IPS-18a (cell line): ENCODE data around the gene SREK1IP1.

Experiments
- H3K27ac ChIP-seq: one replicate; pipeline ENCODE4 v1.5.1; 2013; ENCODE audit warnings: low read length
- H3K27me3 ChIP-seq: one replicate; pipeline ENCODE4 v1.6.1; 2013; ENCODE audit warnings: mild to moderate bottlenecking, low read length; ENCODE audit not compliant: control insufficient read depth, insufficient read depth
- H3K36me3 ChIP-seq: one replicate; pipeline ENCODE4 v1.6.1; 2013; ENCODE audit warnings: low read depth, low read length; ENCODE audit not compliant: control insufficient read depth
- H3K4me1 ChIP-seq: one replicate; pipeline ENCODE4 v1.6.1; 2013; ENCODE audit warnings: low read depth, low read length; ENCODE audit not compliant: control insufficient read depth
- H3K4me3 ChIP-seq: one replicate; pipeline ENCODE4 v1.5.1; 2013; ENCODE audit warnings: low read length
- H3K9ac ChIP-seq: one replicate; pipeline ENCODE4 v1.6.1; 2013; ENCODE audit warnings: mild to moderate bottlenecking, low read length, moderate library complexity
- H3K9me3 ChIP-seq: one replicate; pipeline ENCODE4 v1.6.1; 2013; ENCODE audit warnings: low read depth, low read length; ENCODE audit not compliant: control insufficient read depth

Gene SREK1IP1

GRCh38 chr5:64678374-64678773 is 90.1 kb downstream of the SREK1IP1 start:
- no peak overlapping the region for H3K4me3 ChIP-seq
- H3K27me3 ChIP-seq = no peaks in the 10 kb centered on the region
- no peak overlapping the region for H3K9ac ChIP-seq
- H3K27ac ChIP-seq = no peak overlapping the region
- H3K9me3 ChIP-seq = no peaks in the 10 kb centered on the region
- H3K36me3 ChIP-seq = no peaks in the 10 kb centered on the region
- H3K4me1 ChIP-seq = no peaks in the 10 kb centered on the region

- no peak overlapping the region for H3K9ac ChIP-seq
- H3K27me3 ChIP-seq = no peaks in the 10 kb centered on the region
- H3K4me1 ChIP-seq = no peaks in the 10 kb centered on the region
- no peak overlapping the region for H3K4me3 ChIP-seq
- H3K36me3 ChIP-seq = no peaks in the 10 kb centered on the region
- H3K9me3 ChIP-seq = no peaks in the 10 kb centered on the region
- no peak overlapping the region for H3K27ac ChIP-seq
These were observed 96.8 kb downstream of the SREK1IP1 start for GRCh38 chr5:64671678-64672077.

- H3K4me3 ChIP-seq = no peak overlapping the region
- H3K9ac ChIP-seq = no peak overlapping the region
- no peaks in the 10 kb centered on the region for H3K4me1 ChIP-seq
- H3K9me3 ChIP-seq = no peaks in the 10 kb centered on the region
- no peaks in the 10 kb centered on the region for H3K27me3 ChIP-seq
- no peaks in the 10 kb centered on the region for H3K36me3 ChIP-seq
- no peak overlapping the region for H3K27ac ChIP-seq
These were observed 98.2 kb downstream of the SREK1IP1 start for GRCh38 chr5:64670277-64670676.
